Measurements from ENCODE around the gene GNG3.
"Not testable (repeated sequence)": the region's sequence is repeated elsewhere in the genome, so short reads cannot be mapped to it uniquely, and the experiment has no call there.

Gene GNG3

GRCh38 chr11:62727165-62727871 lies 19.8 kb downstream of the GNG3 start, which contains the start of gene HNRNPUL2:
Gene HNRNPUL2 (minus strand): TSS chr11:62727457. CDS start chr11:62727156, 301 bp downstream.
- DNase-seq (ENCODE audit: low read depth) = peak; percentile 98
- H3K4me3 ChIP-seq (ENCODE audit: low read depth, low read length) = peak within 1 kb of the TSS; percentile 86
- TF ChIP-seq CTCF (IDR thresholded peaks at IDR 0.05; ENCODE audit: low read depth, low read length, missing control alignments) = no peak

DNA sequence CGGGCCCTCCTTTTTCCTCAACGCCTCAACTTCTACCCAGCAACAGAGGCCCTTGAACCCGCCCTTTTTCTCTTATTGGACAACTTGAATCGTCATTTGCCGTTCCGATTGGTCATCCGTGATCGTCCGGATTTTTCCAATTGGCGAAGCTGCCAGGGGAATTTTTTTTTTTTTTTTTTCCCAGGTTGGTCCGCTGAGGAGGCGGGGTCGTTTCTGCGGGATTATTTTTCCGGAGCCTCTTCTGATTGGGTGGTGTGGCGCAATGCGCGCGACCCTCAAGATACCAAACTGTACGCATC lies 20.3 kb downstream of the GNG3 start:
- TF ChIP-seq CTCF (IDR thresholded peaks at IDR 0.05; ENCODE audit: low read depth, low read length, missing control alignments) = no peak
- DNase-seq (ENCODE audit: low read depth) = peak; percentile 95
- H3K4me3 ChIP-seq (ENCODE audit: low read depth, low read length) = peak overlapping the region; percentile 86

- H3K4me3 ChIP-seq (ENCODE audit: low read depth, low read length) = peak within 1 kb of the TSS; percentile 86
- TF ChIP-seq CTCF (IDR thresholded peaks at IDR 0.05; ENCODE audit: low read depth, low read length, missing control alignments) = no peak
- peak; percentile 68 for DNase-seq (ENCODE audit: low read depth)
Observed at GRCh38 chr11:62728171-62728988, 20.9 kb downstream of the GNG3 start, which contains the start of gene TTC9C. Gene TTC9C (plus strand): TSS chr11:62728486. CDS start chr11:62728849, 363 bp downstream.

GRCh38 chr11:62730076-62730475 lies 22.6 kb downstream of the GNG3 start:
- peak overlapping the region; percentile 86 for H3K4me3 ChIP-seq (ENCODE audit: low read depth, low read length)
- not testable (repeated sequence) for DNase-seq (ENCODE audit: low read depth)

- no peak overlapping the region for H3K4me3 ChIP-seq (ENCODE audit: low read depth, low read length)
- TF ChIP-seq CTCF (IDR thresholded peaks at IDR 0.05; ENCODE audit: low read depth, low read length, missing control alignments) = peak; percentile 5
- no peak for DNase-seq (ENCODE audit: low read depth)
Observed at GRCh38 chr11:62732830-62733229, 25.4 kb downstream of the GNG3 start.

DNA sequence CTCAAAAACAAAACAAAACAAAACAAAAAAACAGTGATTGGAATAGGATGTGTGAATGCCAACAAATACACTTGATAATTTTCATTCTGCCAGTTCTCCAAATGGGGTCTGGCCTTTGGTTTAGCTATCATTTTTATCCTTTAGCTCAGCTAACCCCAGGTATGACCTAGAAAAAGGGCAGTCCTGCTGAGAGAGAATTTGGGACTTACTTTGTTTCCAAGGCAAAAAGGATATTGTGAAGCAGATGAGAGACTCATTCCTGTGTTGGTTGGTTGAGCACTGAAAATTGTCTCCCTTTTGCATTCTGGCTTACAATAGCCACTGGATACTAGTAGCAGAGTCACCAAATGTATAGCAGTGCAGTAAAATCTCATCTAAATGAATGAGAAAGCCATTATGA lies 29.7 kb downstream of the GNG3 start:
- no peak for TF ChIP-seq CTCF (IDR thresholded peaks at IDR 0.05; ENCODE audit: low read depth, low read length, missing control alignments)
- DNase-seq (ENCODE audit: low read depth) = no peak
- H3K4me3 ChIP-seq (ENCODE audit: low read depth, low read length) = no peak overlapping the region

DNA sequence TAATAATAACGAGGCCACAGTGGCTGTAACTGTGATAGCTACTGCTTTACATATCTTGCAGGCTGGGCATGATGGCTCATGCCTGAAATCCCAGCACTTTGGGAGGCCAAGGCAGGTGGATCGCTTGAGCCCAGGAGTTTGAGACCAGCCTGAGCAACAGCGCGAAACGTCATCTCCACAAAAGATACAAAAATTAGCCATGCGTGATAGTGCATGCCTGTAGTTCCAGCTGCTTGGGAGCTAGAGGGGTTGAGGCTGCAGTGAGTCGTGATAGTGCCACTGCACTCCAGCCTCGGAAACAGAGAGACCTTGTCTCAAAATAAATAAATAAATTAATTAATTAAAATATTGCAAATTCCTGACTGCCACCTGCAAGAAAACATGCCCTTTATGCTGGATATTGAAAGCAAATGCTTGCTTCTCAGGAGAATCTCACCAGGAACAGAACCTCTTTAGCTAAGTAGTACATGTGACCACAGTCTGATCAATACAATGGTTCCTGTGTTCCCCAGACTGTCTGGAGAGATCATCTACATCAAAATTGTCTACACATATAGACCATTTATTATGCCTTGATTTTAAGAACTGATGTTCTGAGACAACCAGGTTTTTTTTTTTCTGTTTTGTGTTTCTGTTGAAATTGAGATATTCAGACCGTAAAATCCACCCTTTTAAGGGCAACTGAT lies 40.1 kb downstream of the GNG3 start:
- DNase-seq (ENCODE audit: low read depth) = no peak
- no peak overlapping the region for H3K4me3 ChIP-seq (ENCODE audit: low read depth, low read length)
- TF ChIP-seq CTCF (IDR thresholded peaks at IDR 0.05; ENCODE audit: low read depth, low read length, missing control alignments) = no peak

GRCh38 chr11:62749931-62750330 lies 42.5 kb downstream of the GNG3 start:
- not testable (repeated sequence) for DNase-seq (ENCODE audit: low read depth); H3K4me3 ChIP-seq (ENCODE audit: low read depth, low read length)

All from GM12864 (cell line).